PFSK-1 (cell line): ENCODE measurements around the gene S1PR3.

ENCODE experiments used
- FOXP2 ChIP-seq: optimal IDR thresholded peaks from 2 replicates; pipeline ENCODE3; 2011; ENCODE audit warnings: borderline replicate concordance, control low read depth, inconsistent platforms; ENCODE audit not compliant: insufficient read depth; ENCODE audit errors: extremely low read length, extremely low read depth
- POLR2AphosphoS5 ChIP-seq: IDR thresholded peaks from 2 replicates; pipeline ENCODE4 v1.6.1; 2012; ENCODE audit warnings: low read depth, mild to moderate bottlenecking, control low read depth, low read length, moderate library complexity
- SIN3A ChIP-seq: IDR thresholded peaks from 2 replicates; pipeline ENCODE4 v1.6.1; 2012; ENCODE audit warnings: mild to moderate bottlenecking, low read length, moderate library complexity, borderline replicate concordance; ENCODE audit not compliant: insufficient read depth
- TAF1 ChIP-seq: IDR thresholded peaks from 2 replicates; pipeline ENCODE4 v1.6.1; 2012; ENCODE audit warnings: low read length, control low read depth, borderline replicate concordance; ENCODE audit not compliant: insufficient read depth
- TF ChIP-seq, protein P1 (sequence below), 2 experiments: IDR thresholded peaks; 2 replicates each; pipeline versions ENCODE4 v1.6.1 to v1.8.0; 2011 to 2012; ENCODE audit warnings: low read depth in 2 of 2, low read length in 2 of 2, control low read depth in 1 of 2, inconsistent platforms in 1 of 2, mild to moderate bottlenecking in 1 of 2, moderate library complexity in 1 of 2; ENCODE audit not compliant: insufficient read depth in 1 of 2

The S1PR3 gene

DNA sequence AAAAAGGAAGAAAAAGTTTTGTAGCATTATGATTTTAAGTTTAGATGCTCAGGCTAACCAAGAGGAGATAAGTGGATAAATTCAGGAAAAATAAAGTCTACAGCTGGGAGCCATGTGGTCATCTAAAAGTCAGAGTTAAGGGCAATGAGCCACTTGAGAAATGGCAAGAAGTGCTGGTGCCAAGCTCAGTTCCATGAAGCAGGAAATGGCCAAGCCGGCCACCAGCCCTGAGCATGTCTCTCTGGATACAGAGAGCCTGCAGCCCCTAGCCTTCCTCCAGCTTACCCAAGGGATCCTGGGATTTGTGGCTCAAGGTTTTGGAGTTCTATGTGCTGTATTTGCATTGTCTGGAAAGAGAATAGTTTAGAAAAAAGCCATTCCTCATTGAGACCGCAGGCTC, 12.2 kb upstream of the S1PR3 start:
- no peak for TF ChIP-seq SIN3A
- TF ChIP-seq POLR2AphosphoS5, result no peak
- TF ChIP-seq, protein P1, sequence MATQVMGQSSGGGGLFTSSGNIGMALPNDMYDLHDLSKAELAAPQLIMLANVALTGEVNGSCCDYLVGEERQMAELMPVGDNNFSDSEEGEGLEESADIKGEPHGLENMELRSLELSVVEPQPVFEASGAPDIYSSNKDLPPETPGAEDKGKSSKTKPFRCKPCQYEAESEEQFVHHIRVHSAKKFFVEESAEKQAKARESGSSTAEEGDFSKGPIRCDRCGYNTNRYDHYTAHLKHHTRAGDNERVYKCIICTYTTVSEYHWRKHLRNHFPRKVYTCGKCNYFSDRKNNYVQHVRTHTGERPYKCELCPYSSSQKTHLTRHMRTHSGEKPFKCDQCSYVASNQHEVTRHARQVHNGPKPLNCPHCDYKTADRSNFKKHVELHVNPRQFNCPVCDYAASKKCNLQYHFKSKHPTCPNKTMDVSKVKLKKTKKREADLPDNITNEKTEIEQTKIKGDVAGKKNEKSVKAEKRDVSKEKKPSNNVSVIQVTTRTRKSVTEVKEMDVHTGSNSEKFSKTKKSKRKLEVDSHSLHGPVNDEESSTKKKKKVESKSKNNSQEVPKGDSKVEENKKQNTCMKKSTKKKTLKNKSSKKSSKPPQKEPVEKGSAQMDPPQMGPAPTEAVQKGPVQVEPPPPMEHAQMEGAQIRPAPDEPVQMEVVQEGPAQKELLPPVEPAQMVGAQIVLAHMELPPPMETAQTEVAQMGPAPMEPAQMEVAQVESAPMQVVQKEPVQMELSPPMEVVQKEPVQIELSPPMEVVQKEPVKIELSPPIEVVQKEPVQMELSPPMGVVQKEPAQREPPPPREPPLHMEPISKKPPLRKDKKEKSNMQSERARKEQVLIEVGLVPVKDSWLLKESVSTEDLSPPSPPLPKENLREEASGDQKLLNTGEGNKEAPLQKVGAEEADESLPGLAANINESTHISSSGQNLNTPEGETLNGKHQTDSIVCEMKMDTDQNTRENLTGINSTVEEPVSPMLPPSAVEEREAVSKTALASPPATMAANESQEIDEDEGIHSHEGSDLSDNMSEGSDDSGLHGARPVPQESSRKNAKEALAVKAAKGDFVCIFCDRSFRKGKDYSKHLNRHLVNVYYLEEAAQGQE (IDR thresholded peaks at IDR 0.05; ENCODE audit: insufficient read depth in 1 of 2, low read depth in 2 of 2, low read length in 2 of 2), result no peak

DNA sequence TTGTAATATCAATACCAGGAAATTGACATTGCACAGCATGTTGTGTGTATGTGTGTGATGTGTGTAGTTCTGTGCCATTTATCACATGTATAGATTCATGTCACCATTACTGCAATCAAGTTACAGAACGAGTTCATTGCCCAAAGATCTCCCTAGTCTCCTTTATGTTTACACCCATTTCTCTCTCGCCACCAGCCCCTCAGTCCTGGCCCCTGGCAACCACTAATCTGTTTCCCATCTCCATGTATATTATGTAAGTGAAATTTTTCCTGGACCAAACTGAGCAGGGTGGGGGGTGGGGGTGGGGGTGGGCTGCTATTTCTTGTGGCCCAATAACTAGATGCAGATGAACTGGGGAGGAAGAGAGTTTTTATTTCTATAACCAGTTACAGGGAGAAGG, 11.5 kb upstream of the S1PR3 start:
- TF ChIP-seq FOXP2, result no peak
- TF ChIP-seq SIN3A, result no peak
- TF ChIP-seq POLR2AphosphoS5, result no peak
- TF ChIP-seq TAF1, result no peak
- TF ChIP-seq, protein P1 (IDR thresholded peaks at IDR 0.05; ENCODE audit: insufficient read depth in 1 of 2, low read depth in 2 of 2, low read length in 2 of 2), result no peak

DNA sequence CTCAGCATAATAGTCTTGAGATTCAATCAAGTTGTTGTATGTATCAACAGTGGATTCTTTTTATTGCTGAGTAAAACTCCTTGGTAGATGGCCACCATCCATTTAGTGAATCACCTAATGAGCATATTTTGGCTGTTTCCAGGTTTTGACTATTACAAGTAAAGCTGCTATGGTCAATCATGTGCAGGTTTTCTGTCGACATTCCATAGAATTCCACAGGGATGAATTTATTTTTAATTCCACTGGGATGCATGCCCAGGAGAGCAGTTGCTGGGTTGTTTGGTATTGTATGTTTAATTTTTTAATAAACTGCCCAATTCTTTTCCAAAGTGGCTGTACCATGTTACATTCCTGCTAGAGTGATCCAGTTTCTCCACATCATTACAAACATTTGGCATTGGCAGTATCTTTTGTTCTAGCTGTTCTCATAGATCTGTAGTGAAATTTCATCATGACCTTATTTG, 10.5 kb upstream of the S1PR3 start:
- TF ChIP-seq POLR2AphosphoS5 (no peak), SIN3A (no peak), TAF1 (no peak)
- TF ChIP-seq, protein P1 (IDR thresholded peaks at IDR 0.05; ENCODE audit: insufficient read depth in 1 of 2, low read depth in 2 of 2, low read length in 2 of 2), result no peak

DNA sequence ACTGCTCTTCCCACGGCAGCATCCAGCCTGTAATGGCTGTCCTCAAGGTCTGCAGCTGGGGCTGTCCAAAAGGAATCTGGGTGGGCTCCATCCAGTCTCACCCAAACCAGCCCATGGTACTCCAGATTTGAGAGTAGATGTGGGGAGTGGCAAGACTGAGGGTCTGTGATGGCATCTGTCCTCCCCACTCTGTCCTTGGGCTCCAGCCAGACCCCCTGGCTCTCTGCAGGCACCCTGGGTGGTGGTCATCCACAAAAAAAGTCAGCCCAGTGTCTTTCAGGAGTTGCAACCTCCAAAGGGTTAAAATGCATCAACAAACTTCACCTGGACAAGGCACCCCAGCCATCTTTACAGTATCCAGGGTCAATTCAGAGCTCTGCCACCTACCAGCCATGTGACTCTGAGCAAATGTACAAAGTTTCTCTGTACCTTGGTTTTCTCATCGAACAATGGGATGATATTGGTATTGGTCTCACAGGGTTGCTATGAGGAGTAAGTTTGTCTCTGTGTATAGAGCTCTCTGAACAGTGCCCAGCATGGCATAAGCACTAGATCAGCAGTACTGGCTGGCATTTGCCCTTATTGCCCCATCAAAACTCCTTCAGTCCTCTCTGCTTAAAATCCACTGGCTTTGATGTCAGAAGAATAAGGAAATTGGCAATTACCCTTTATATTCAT, 7.3 kb upstream of the S1PR3 start:
- TF ChIP-seq, protein P1 (IDR thresholded peaks at IDR 0.05; ENCODE audit: insufficient read depth in 1 of 2, low read depth in 2 of 2, low read length in 2 of 2), result no peak
- TF ChIP-seq TAF1 (no peak), FOXP2 (no peak), POLR2AphosphoS5 (no peak), SIN3A (no peak)

DNA sequence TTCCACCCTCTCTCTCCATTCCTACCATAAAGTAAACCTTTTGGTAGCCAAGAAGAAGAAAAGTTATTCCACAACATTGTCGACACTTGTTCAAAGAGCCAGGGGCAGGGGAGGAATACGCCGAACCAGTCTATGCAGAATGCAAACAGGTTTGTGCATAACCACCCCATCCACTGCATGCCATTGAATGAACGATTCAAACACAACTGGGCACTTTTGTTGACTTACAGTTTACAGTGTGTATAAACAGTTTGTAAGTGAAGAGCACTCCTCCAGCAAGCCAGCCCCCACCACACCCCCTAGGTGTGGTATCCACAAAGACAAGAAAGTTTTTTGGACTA, 6.8 kb upstream of the S1PR3 start:
- no peak for TF ChIP-seq SIN3A
- TF ChIP-seq, protein P1 (IDR thresholded peaks at IDR 0.05; ENCODE audit: insufficient read depth in 1 of 2, low read depth in 2 of 2, low read length in 2 of 2), result no peak
- TF ChIP-seq POLR2AphosphoS5, result no peak
- no peak for TF ChIP-seq TAF1
- TF ChIP-seq FOXP2, result no peak
